Stimulated activated CD4-positive, alpha-beta T cell treated with anti-CD3 and anti-CD28 coated beads, Interleukin-1b, Interleukin-23, amount 100 ng/mL, for 4 hours (primary cell): ENCODE measurements around the gene GATD1.

ENCODE experiments used
- DNase-seq, 2 donors: peaks; one replicate each; pipeline ENCODE4 v3.0.0-alpha.2; 2020; ENCODE audit warnings: low read depth in 2 of 2

GATD1 gene

DNA sequence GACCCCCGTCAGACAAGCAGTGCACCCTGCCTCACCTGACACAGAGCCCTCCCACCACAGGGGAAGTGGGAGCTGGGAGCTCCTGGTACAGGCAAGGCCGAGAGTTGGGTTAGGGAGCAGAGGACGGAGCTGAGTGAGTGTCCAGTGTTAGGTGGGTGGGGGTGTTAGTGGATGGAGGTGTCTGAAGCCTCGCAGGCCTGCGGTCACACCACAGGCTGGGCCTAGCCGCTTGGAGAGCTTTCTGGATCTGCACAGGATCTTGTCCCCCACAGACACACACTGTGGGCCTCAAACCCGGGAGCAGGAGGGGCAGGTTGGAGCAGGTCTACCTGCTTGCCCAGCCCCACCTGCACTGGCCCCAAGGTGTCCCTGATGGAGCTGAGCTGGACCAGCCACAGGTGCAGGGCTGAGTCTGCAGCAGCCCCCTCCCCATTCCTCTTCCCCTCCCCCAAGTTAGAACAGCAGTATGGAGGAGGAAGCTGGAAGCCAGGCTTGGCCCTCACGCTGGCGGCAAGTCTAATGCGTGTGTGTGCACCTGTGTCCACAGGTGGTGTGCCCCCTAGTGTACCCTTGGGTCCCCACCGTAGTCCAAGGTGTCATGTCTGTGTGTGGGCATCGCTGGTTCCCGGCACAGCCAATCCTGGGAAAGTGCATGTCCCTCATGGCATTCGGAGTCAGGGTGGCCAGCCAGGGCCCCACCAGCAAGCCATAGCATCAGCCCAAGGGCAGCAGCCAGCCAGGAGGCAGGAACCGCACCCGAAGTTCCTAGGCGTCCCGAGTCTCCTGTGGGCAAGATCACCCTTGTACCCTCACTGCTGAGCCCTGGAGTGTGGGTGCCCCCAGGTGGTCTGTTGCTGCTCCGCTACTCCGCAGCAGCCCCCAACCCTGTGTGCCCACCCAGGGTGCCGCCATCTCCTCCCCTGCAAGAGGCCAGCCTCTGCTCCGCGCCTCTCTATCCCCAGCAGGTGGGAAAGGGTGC, 2.0 kb upstream of the GATD1 start:
- no peak for DNase-seq

- DNase-seq, result peak in 1 of 2 donors; percentile 37
Observed at GRCh38 chr11:776561-777287, 563 bp downstream of the GATD1 start.

DNA sequence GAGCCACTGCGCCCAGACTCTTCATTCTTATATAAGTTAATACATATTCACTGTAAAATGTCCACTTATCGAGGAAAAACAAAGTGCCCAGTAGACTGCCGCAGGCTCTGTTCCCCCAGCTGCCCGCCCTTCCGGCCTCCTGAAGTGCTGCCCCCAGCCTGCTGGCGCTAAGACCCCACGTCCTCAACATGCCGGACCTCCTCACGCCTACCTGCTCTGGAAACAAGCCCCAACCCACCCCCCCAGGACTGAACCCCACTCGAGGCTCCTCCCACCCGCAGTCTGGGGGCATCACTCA, 1.1 kb downstream of the GATD1 start:
- no peak for DNase-seq

DNA sequence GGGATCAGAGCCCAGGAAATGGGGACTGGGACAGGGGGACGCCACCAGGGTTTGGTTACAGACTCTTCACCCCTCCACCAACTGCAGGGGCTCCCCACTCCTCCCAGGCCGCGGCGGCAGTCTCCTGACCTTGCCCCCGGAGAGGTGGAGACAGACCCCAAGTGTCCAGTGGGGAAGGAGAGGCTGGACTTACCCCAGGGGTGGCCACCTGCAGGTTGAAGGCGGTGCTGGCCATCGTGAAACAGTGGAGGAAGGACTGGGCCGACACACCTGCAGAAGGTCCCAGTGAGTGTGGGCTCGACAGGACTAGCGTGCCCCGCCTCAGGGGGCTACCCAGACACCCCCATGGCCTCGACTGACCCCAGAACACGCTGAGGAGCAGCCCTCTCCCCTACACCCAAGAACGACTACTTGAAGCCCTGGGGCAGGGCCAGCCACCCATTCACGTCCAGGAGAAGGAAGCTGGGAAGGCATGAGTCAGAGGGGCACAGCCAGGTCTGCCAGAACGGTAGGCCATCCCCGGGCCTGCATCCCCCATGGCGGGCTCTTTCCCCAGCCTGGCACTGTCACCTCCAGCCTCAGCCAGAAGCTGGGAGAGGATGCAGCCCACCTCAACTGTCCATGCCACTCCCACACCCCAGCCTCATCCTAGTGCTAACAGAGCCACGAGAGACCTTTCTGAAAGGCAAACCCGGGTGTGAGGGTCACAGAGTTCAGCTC, 2.3 kb downstream of the GATD1 start:
- no peak for DNase-seq

DNA sequence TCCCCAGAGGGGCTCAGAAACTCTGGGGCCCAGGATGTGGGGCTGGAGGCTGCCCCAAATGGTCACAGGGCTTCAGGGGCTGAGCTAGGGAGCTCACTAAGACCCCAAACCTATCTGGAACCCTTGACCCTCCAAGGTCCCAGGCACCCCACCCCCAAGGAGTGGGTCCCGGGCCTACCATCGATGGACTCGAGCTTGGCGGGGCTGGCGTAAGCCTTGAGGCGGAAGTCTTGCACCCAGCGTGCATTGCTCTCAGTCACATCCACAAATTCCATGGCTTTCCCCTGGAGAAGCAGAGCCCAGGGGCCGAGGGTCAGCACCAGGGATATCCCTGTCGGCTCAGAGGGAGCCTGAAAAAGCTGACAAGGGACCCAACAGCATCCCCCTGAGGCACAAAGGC, 3.5 kb downstream of the GATD1 start:
- DNase-seq, result no peak

- DNase-seq, result no peak
Observed at GRCh38 chr11:773425-773824, 3.9 kb downstream of the GATD1 start.

GRCh38 chr11:772429-773390, 4.6 kb downstream of the GATD1 start:
- no peak for DNase-seq

DNA sequence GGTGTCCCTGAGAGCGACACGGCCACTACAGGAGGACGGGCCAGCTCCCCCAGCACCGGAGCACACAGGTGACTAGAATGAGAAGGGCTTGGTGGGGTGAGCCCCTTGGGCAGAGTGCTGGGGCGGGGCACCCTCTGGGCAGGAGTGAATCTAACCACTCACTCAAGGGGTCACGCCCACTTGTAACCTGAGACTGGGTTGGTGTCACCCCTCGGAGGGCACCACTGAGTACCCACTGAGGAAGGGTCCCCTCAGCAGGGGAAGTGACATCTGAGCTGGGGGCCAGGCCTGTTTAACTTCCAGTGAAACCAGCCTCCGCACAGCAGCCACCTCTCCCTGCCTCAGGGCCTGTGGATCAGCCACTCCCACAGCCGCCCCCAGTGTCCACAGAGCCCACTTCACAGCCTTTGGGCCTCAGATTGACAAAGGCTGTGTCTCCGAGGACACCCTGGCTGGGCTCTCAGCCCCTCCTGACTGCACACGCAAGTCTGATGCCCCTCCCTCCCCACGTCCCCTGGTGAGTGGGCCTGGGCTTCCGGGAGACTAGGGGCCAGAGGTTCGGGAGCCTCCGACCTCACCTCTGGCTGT, 5.6 kb downstream of the GATD1 start:
- no peak for DNase-seq

- no peak for DNase-seq
Observed at GRCh38 chr11:770642-771616, 6.4 kb downstream of the GATD1 start.

GRCh38 chr11:769887-770641, 7.2 kb downstream of the GATD1 start:
- DNase-seq, result no peak

GRCh38 chr11:767238-767637, 10.0 kb downstream of the GATD1 start:
- DNase-seq, result no peak

- no peak for DNase-seq
Observed at GRCh38 chr11:766936-767210, 10.4 kb downstream of the GATD1 start.

DNA sequence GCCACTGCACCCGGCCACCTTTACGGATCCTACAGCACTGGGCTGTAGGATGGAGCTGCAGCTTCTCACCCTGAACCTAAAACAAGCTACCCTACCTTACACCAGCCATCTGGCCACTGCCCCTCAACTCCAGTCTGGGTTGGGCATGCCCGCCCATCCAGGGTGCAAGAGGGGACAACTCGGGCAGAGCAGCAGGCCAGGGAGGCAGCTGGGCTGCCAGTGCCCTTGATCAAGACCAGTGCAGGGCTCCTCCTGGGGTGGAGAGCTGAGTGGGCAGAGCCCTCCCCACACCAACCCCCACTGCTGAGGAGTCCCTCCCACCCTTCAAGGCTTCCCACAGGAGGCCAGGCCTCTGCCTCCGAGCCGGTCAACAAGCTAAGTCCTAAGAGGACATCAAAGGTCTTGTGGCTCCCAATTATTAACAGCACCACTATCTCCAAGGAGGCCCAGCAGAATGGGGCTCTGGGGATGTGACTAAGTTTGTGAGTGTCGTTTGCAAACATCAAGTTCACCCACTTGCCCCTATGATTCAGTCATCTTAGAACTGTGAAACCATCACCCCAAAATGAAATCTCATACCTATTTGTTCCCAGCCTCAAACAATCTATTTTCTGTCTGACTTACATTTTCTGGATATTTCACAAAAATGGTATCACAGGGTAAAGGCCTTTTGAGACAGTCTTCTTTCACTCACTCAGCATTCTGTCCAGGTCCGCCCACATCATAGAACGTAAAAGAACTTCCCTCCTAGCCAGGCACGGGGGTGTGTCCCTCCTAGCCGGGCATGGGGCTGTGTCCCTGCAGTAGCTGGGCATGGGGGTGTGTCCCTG, 11.0 kb downstream of the GATD1 start:
- no peak for DNase-seq

- DNase-seq, result no peak
Observed at GRCh38 chr11:765802-766091, 11.5 kb downstream of the GATD1 start.

GRCh38 chr11:765025-765801, 12.1 kb downstream of the GATD1 start:
- DNase-seq, result peak; percentile 40 to 47

- no peak for DNase-seq
Observed at GRCh38 chr11:764322-765024, 12.8 kb downstream of the GATD1 start.
